Measurements from ENCODE around the gene NTF3.

Gene NTF3

GRCh38 chr12:5432011-5432400, at the start of gene NTF3:
Gene NTF3 (plus strand): TSS chr12:5432108. CDS start chr12:5432325, 217 bp downstream.
- peak; percentile 51 for DNase-seq

- DNase-seq: no peak
Observed at GRCh38 chr12:5384015-5384414, 47.9 kb upstream of the NTF3 start.

GRCh38 chr12:5388581-5389535, 43.0 kb upstream of the NTF3 start:
- DNase-seq: no peak

- DNase-seq: no peak
Observed at GRCh38 chr12:5390174-5390799, 41.6 kb upstream of the NTF3 start.

GRCh38 chr12:5391653-5392052, 40.3 kb upstream of the NTF3 start:
- no peak for DNase-seq

- no peak for DNase-seq
Observed at GRCh38 chr12:5392961-5393360, 38.9 kb upstream of the NTF3 start.

- DNase-seq: peak; percentile 13
Observed at GRCh38 chr12:5395443-5396271, 36.3 kb upstream of the NTF3 start.

GRCh38 chr12:5396541-5396940, 35.4 kb upstream of the NTF3 start:
- DNase-seq: no peak

GRCh38 chr12:5399266-5399665, 32.6 kb upstream of the NTF3 start:
- DNase-seq: no peak

GRCh38 chr12:5402009-5402935, 29.6 kb upstream of the NTF3 start:
- DNase-seq: peak; percentile 51

GRCh38 chr12:5403411-5403810, 28.5 kb upstream of the NTF3 start:
- DNase-seq: no peak

- DNase-seq: no peak
Observed at GRCh38 chr12:5407034-5407856, 24.7 kb upstream of the NTF3 start.

- DNase-seq: no peak
Observed at GRCh38 chr12:5409619-5410018, 22.3 kb upstream of the NTF3 start.

- DNase-seq: no peak
Observed at GRCh38 chr12:5416571-5416970, 15.3 kb upstream of the NTF3 start.

- no peak for DNase-seq
Observed at GRCh38 chr12:5417500-5417899, 14.4 kb upstream of the NTF3 start.

GRCh38 chr12:5428332-5429221, 3.3 kb upstream of the NTF3 start:
- DNase-seq: peak; percentile 77

- DNase-seq: peak; percentile 25
Observed at GRCh38 chr12:5429741-5430557, 2.0 kb upstream of the NTF3 start.

- no peak for DNase-seq
Observed at GRCh38 chr12:5430641-5431603, 986 bp upstream of the NTF3 start.
